ENCODE data around the gene TTC7B.

DNA sequence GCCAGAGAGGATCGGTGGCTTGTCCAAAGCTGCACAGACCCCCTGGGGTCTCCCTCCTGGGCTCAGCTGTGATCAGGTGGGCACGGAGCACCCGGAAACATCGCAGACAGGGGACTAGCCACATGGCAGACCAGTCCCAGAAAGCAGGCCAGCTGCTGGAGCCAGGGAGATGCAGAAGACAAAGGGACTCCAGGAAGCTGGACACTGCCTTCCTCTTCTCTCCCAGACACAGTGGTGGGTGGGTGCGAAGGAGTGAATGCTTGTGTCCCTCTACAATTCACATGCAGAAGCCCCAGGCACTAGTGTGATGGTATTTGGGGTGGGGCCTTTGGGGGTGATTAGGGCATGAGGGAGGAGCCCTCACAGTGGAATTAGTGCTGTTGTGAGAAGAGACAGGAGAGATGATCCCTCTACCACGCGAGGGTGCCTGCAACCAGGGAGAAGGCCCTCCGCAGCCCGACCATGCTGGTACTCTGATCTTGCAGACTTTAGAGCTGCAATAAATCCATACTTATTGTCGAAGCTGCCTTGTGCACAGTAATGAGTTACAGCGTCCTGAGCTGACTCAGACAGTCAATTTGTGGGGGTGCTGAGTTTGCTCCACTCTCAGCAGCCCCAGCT lies 324.2 kb downstream of the TTC7B start:
- TF ChIP-seq POLR2A (IDR thresholded peaks at IDR 0.05) (no peak), EP300 (IDR thresholded peaks at IDR 0.05) (no peak), POLR2AphosphoS5 (IDR thresholded peaks at IDR 0.05) (no peak)
- TF ChIP-seq, protein P1, sequence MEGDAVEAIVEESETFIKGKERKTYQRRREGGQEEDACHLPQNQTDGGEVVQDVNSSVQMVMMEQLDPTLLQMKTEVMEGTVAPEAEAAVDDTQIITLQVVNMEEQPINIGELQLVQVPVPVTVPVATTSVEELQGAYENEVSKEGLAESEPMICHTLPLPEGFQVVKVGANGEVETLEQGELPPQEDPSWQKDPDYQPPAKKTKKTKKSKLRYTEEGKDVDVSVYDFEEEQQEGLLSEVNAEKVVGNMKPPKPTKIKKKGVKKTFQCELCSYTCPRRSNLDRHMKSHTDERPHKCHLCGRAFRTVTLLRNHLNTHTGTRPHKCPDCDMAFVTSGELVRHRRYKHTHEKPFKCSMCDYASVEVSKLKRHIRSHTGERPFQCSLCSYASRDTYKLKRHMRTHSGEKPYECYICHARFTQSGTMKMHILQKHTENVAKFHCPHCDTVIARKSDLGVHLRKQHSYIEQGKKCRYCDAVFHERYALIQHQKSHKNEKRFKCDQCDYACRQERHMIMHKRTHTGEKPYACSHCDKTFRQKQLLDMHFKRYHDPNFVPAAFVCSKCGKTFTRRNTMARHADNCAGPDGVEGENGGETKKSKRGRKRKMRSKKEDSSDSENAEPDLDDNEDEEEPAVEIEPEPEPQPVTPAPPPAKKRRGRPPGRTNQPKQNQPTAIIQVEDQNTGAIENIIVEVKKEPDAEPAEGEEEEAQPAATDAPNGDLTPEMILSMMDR (IDR thresholded peaks at IDR 0.05), result no peak
